ENCODE measurements around the gene SUPT6H. TPM values are rescaled to one million over a fixed set of nuclear protein-coding genes. Genes with fewer than 3 reads are reported as not detected.

SUPT6H gene
- total and polyA plus RNA-seq, 2 experiments from 2014 or later = 32.6 to 50.8 TPM

DNA sequence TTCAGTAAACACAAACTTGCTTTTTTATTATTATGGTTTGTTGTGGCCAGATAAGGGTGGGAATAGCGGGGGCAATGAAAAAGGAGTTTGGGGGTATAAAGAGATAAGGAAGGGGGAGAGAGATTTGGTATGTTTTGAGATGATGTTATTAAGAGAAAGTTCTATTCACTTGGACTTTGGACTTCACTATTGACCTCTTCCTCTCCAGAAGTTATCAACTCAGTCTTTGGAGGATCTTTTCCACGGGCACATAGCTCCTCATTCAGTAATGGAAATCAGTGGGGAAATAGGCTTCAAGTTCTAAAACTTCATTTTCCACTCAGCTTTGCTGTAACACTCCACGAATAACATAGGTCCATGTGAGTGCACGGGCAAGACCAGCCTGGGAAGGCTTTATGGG, 26.5 kb downstream of the SUPT6H start:
- Histone ChIP-seq H3K79me2 (no peaks in the 10 kb centered on the region), H3K27ac (no peak overlapping the region), H3K4me3 (no peak overlapping the region), H3K9me3 (ENCODE audit: low read depth) (no peaks in the 10 kb centered on the region), H4K20me1 (ENCODE audit: insufficient read depth, poor library complexity, severe bottlenecking) (no peaks in the 10 kb centered on the region), H3K9me2 (replicated peaks; ENCODE audit: insufficient read depth) (no peaks in the 10 kb centered on the region), H3K36me3 (replicated peaks; ENCODE audit: insufficient read depth, low read depth) (no peaks in the 10 kb centered on the region), H2AFZ (no peak overlapping the region), H3K27me3 (no peaks in the 10 kb centered on the region), H3K4me1 (ENCODE audit: insufficient read depth) (no peaks in the 10 kb centered on the region), H3K4me2 (no peak overlapping the region)
- WGBS (ENCODE audit: low lambda C conversion rate, missing lambda C conversion rate) = 87% methylated on average over 4 of the region's 4 CpGs
- TF ChIP-seq, protein P1, sequence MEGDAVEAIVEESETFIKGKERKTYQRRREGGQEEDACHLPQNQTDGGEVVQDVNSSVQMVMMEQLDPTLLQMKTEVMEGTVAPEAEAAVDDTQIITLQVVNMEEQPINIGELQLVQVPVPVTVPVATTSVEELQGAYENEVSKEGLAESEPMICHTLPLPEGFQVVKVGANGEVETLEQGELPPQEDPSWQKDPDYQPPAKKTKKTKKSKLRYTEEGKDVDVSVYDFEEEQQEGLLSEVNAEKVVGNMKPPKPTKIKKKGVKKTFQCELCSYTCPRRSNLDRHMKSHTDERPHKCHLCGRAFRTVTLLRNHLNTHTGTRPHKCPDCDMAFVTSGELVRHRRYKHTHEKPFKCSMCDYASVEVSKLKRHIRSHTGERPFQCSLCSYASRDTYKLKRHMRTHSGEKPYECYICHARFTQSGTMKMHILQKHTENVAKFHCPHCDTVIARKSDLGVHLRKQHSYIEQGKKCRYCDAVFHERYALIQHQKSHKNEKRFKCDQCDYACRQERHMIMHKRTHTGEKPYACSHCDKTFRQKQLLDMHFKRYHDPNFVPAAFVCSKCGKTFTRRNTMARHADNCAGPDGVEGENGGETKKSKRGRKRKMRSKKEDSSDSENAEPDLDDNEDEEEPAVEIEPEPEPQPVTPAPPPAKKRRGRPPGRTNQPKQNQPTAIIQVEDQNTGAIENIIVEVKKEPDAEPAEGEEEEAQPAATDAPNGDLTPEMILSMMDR (IDR thresholded peaks at IDR 0.05; ENCODE audit: poor library complexity) = no peak
- no peak for TF ChIP-seq EZH2 (IDR thresholded peaks at IDR 0.05; ENCODE audit: borderline replicate concordance)
- no peak for TF ChIP-seq EZH2phosphoT487 (IDR thresholded peaks at IDR 0.05; ENCODE audit: low read depth, severe bottlenecking, unreplicated experiment)
- no peak for DNase-seq (ENCODE audit: low spot score)

DNA sequence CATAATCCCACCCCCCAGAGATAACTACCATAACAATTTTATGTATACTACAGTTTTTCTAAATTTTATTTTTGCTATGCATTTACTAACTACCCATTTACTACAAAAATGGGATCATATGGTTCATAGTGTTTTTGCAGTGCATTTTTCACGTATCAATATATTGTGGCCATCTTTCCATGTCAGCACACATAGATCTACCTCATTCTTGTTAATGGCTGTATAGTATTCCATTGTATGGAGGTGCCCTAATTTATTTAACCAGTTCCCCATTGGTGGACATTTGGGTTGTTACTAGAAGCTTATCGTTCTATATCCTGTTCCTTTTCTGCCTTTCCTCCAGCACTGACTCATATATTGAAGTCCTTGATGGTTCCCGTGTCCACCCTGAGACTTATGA, 27.0 kb downstream of the SUPT6H start:
- Histone ChIP-seq H3K4me1 (ENCODE audit: insufficient read depth) (no peaks in the 10 kb centered on the region), H2AFZ (no peak overlapping the region), H3K79me2 (no peaks in the 10 kb centered on the region), H4K20me1 (ENCODE audit: insufficient read depth, poor library complexity, severe bottlenecking) (no peaks in the 10 kb centered on the region), H3K4me3 (no peak overlapping the region), H3K27me3 (no peaks in the 10 kb centered on the region), H3K9me3 (ENCODE audit: low read depth) (no peaks in the 10 kb centered on the region), H3K36me3 (replicated peaks; ENCODE audit: insufficient read depth, low read depth) (no peaks in the 10 kb centered on the region), H3K4me2 (no peak overlapping the region), H3K27ac (no peak overlapping the region), H3K9me2 (replicated peaks; ENCODE audit: insufficient read depth) (no peaks in the 10 kb centered on the region)
- 97% methylated on average over 3 of the region's 3 CpGs for WGBS (ENCODE audit: low lambda C conversion rate, missing lambda C conversion rate)
- DNase-seq (ENCODE audit: low spot score) = no peak
- TF ChIP-seq EZH2 (IDR thresholded peaks at IDR 0.05; ENCODE audit: borderline replicate concordance) (no peak), EZH2phosphoT487 (IDR thresholded peaks at IDR 0.05; ENCODE audit: low read depth, severe bottlenecking, unreplicated experiment) (no peak)
- TF ChIP-seq, protein P1 (IDR thresholded peaks at IDR 0.05; ENCODE audit: poor library complexity) = no peak

DNA sequence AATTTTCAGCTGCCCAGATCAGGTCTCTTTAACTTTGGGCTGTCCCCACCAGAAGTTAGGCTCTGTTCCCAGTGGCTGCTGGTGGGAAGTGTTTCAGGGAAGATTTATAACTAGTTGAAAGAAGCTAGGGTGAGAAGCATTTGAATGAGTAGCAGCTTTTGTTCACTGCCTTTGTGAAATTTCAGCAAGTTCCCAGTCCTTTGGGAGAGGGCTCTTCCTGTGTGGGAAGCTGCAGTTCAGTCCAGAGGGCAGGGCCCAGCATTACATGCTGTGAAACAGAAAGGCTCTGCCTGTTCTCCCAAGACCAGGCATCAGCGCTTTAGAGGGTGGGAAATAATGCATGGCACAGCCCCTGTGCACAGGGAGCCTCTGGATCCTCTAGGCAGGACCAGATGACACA, 31.9 kb downstream of the SUPT6H start:
- TF ChIP-seq EZH2 (IDR thresholded peaks at IDR 0.05; ENCODE audit: borderline replicate concordance) (no peak), EZH2phosphoT487 (IDR thresholded peaks at IDR 0.05; ENCODE audit: low read depth, severe bottlenecking, unreplicated experiment) (no peak)
- TF ChIP-seq, protein P1 (IDR thresholded peaks at IDR 0.05; ENCODE audit: poor library complexity) = no peak
- DNase-seq (ENCODE audit: low spot score) = no peak
- Histone ChIP-seq H3K4me2 (no peak overlapping the region), H3K27ac (no peak overlapping the region), H3K79me2 (no peaks in the 10 kb centered on the region), H2AFZ (no peak overlapping the region), H3K4me3 (no peak overlapping the region), H3K9me3 (ENCODE audit: low read depth) (no peaks in the 10 kb centered on the region), H3K4me1 (ENCODE audit: insufficient read depth) (peaks cover 17% of the 10 kb centered on the region), H3K36me3 (replicated peaks; ENCODE audit: insufficient read depth, low read depth) (no peaks in the 10 kb centered on the region), H4K20me1 (ENCODE audit: insufficient read depth, poor library complexity, severe bottlenecking) (no peaks in the 10 kb centered on the region), H3K27me3 (no peaks in the 10 kb centered on the region), H3K9me2 (replicated peaks; ENCODE audit: insufficient read depth) (no peaks in the 10 kb centered on the region)
- WGBS (ENCODE audit: low lambda C conversion rate, missing lambda C conversion rate) = 96% methylated on average over 1 of the region's 1 CpG

All from hepatocyte (in vitro differentiated cells).